HCT116 (cell line): ENCODE data around the gene IGFBP1. TPM values are rescaled to one million over a fixed set of nuclear protein-coding genes. Genes with fewer than 3 reads are reported as not detected.

ENCODE experiments used
- ATAC-seq: fragments of 200-7000 bp; cut with Tn5 transposase; 2 replicates; pipeline ENCODE4 v1.9.1; 2020; ENCODE audit warnings: mild to moderate bottlenecking, moderate library complexity
- BruUV-seq: library from RNA; stranded (reverse); fragments of 400-500 nt; replicated peaks from 2 replicates; lab custom pipeline; 2021; lab: Mats Ljungman, UMichigan
- CTCF ChIA-PET: fragments of 300-600 bp; sonication (Branson Sonifier 250); formaldehyde crosslinking; loops from one replicate; lab custom pipeline; 2021; ENCODE audit warnings: antibody characterized with exemption; lab: Charles Lee
- POLR2A ChIA-PET: fragments of 300-600, 350-600 bp; sonication (Branson Sonifier 250); formaldehyde crosslinking; loops from one replicate; lab custom pipeline; 2021; ENCODE audit warnings: antibody characterized with exemption; lab: Charles Lee
- RAD21 ChIA-PET, 2 experiments: fragments of 300-600 bp; sonication (Branson Sonifier 250); formaldehyde crosslinking; loops; one replicate each; lab custom pipeline; 2023; ENCODE audit warnings: low total read pairs in 2 of 2; ENCODE audit not compliant: uncharacterized antibody in 2 of 2, unreplicated experiment in 2 of 2, low non-redundant PET in 1 of 2; lab: Charles Lee
- DNase-seq: peaks from one replicate; pipeline ENCODE4 v3.0.0-alpha.2; 2010; ENCODE audit warnings: low read depth, low spot score
- H2AFZ ChIP-seq: fragments of 200-600 bp; shearing (Covaris generic), sonication (generic); 2 replicates; pipeline ENCODE4 v1.6.1; 2017; ENCODE audit warnings: low read depth, mixed run types, mixed read lengths, antibody characterized with exemption, low read length; ENCODE audit not compliant: poor library complexity, severe bottlenecking
- H3K27ac ChIP-seq: 2 replicates; pipeline ENCODE4 v1.5.1; 2012; ENCODE audit warnings: low read depth, low read length
- H3K27me3 ChIP-seq: fragments of 200-600 bp; sonication (generic); 2 replicates; pipeline ENCODE4 v1.6.1; 2016; ENCODE audit warnings: mixed run types, low read length, mixed read lengths; ENCODE audit not compliant: insufficient read depth
- H3K36me3 ChIP-seq, 2 experiments: fragments of 200-500 bp in 1 of 2; fragments of 200-600 bp in 1 of 2; sonication (Bioruptor generic) in 1 of 2; sonication (generic) in 1 of 2; 2 replicates each; pipeline versions ENCODE4 v1.5.1 to v1.6.1; 2014 to 2016; ENCODE audit warnings: low read length in 2 of 2, inconsistent platforms in 1 of 2, mixed read lengths in 1 of 2, mixed run types in 1 of 2; ENCODE audit not compliant: insufficient read depth in 2 of 2, control insufficient read depth in 1 of 2
- H3K4me1 ChIP-seq, 2 experiments: fragments of 200-600 bp in 1 of 2; sonication (generic) in 1 of 2; 2 replicates each; pipeline versions ENCODE4 v1.5.1 to v1.6.1; 2012 to 2017; ENCODE audit warnings: low read length in 2 of 2, inconsistent platforms in 1 of 2, mild to moderate bottlenecking in 1 of 2, mixed read lengths in 1 of 2, mixed run types in 1 of 2, moderate library complexity in 1 of 2; ENCODE audit not compliant: insufficient read depth in 2 of 2, control insufficient read depth in 1 of 2
- H3K4me2 ChIP-seq: fragments of 200-600 bp; sonication (generic); 2 replicates; pipeline ENCODE4 v1.6.1; 2017; ENCODE audit warnings: mixed run types, low read length, mixed read lengths
- H3K4me3 ChIP-seq, 2 experiments: fragments of 200-600 bp in 1 of 2; sonication (generic) in 1 of 2; replicated peaks in 1 of 2; 2 replicates each; pipeline ENCODE4 v1.5.1; 2011 to 2016; ENCODE audit warnings: low read length in 2 of 2, control low read depth in 1 of 2, low read depth in 1 of 2, mild to moderate bottlenecking in 1 of 2, mixed read lengths in 1 of 2, mixed run types in 1 of 2
- H3K79me2 ChIP-seq: fragments of 200-600 bp; sonication (generic); 2 replicates; pipeline ENCODE4 v1.6.1; 2017; ENCODE audit warnings: mild to moderate bottlenecking, mixed run types, low read length, moderate library complexity, mixed read lengths; ENCODE audit not compliant: insufficient read depth
- H3K9ac ChIP-seq: fragments of 200-600 bp; sonication (generic); 2 replicates; pipeline ENCODE4 v1.6.1; 2016; ENCODE audit warnings: low read length, mixed read lengths
- H3K9me2 ChIP-seq: fragments of 200-600 bp; sonication (generic), shearing (Covaris generic); 2 replicates; pipeline ENCODE4 v1.6.1; 2017; ENCODE audit warnings: mixed run types, mild to moderate bottlenecking, moderate library complexity; ENCODE audit not compliant: insufficient read depth
- H3K9me3 ChIP-seq, 2 experiments: fragments of 200-500 bp in 1 of 2; fragments of 200-600 bp in 1 of 2; sonication (Bioruptor generic) in 1 of 2; sonication (generic) in 1 of 2; 2 replicates each; pipeline ENCODE4 v1.6.1; 2014 to 2017; ENCODE audit warnings: low read length in 2 of 2, mixed read lengths in 2 of 2, inconsistent platforms in 1 of 2, low read depth in 1 of 2, mild to moderate bottlenecking in 1 of 2, mixed run types in 1 of 2, moderate library complexity in 1 of 2; ENCODE audit not compliant: control insufficient read depth in 1 of 2, insufficient read depth in 1 of 2
- H4K20me1 ChIP-seq: fragments of 200-600 bp; sonication (generic), shearing (Covaris generic); 2 replicates; pipeline ENCODE4 v1.6.1; 2017; ENCODE audit warnings: mixed run types, mild to moderate bottlenecking, moderate library complexity; ENCODE audit not compliant: insufficient read depth
- CEBPB ChIP-seq: IDR thresholded peaks from 2 replicates; pipeline ENCODE4 v1.6.1; 2012; ENCODE audit warnings: low read depth
- CTCF ChIP-seq, 3 experiments: fragments of 200-600 bp in 1 of 3; sonication (generic) in 1 of 3; IDR thresholded peaks in 2 of 3; conservative IDR thresholded peaks in 1 of 3; 2 replicates each; pipeline ENCODE4 v1.5.1; 2012 to 2017; ENCODE audit warnings: low read depth in 2 of 3, low read length in 2 of 3, antibody characterized with exemption in 1 of 3, borderline replicate concordance in 1 of 3, control low read depth in 1 of 3, mild to moderate bottlenecking in 1 of 3, mixed read lengths in 1 of 3, mixed run types in 1 of 3, moderate library complexity in 1 of 3; ENCODE audit not compliant: insufficient read depth in 1 of 3
- EGR1 ChIP-seq: IDR thresholded peaks from 2 replicates; pipeline ENCODE4 v1.6.1; 2012; ENCODE audit warnings: low read depth
- ELF1 ChIP-seq: IDR thresholded peaks from 2 replicates; pipeline ENCODE4 v1.6.1; 2012; ENCODE audit warnings: low read depth, borderline replicate concordance
- EZH2 ChIP-seq: fragments of 200-600 bp; sonication (generic); IDR thresholded peaks from 2 replicates; pipeline ENCODE4 v1.6.1; 2017; ENCODE audit warnings: antibody characterized with exemption, mixed run types
- EZH2phosphoT487 ChIP-seq: fragments of 200-600 bp; IDR thresholded peaks from 2 replicates; pipeline ENCODE4 v1.6.1; 2018; ENCODE audit warnings: antibody characterized with exemption, borderline replicate concordance
- JUND ChIP-seq: IDR thresholded peaks from 2 replicates; pipeline ENCODE4 v1.6.1; 2012
- RAD21 ChIP-seq: IDR thresholded peaks from 2 replicates; pipeline ENCODE4 v1.6.1; 2012; ENCODE audit warnings: low read depth, mild to moderate bottlenecking
- SIN3A ChIP-seq: IDR thresholded peaks from 2 replicates; pipeline ENCODE4 v1.6.1; 2012; ENCODE audit warnings: low read depth
- ZBTB33 ChIP-seq: IDR thresholded peaks from 2 replicates; pipeline ENCODE4 v1.6.1; 2011; ENCODE audit warnings: mild to moderate bottlenecking, low read length, moderate library complexity; ENCODE audit not compliant: insufficient replicate concordance; ENCODE audit errors: extremely low read depth
- ZFX ChIP-seq: fragments of 450-650 bp; IDR thresholded peaks from 2 replicates; pipeline ENCODE4 v1.6.1; 2017
- ZNF274 ChIP-seq: fragments of 200-500 bp; sonication (Bioruptor generic); IDR thresholded peaks from 2 replicates; pipeline ENCODE4 v1.6.1; 2014; ENCODE audit warnings: mild to moderate bottlenecking, low read depth, low read length, inconsistent platforms
- intact Hi-C: fragments of 100-400 bp; cut with micrococcal nuclease; formaldehyde crosslinking; loops from 2 replicates; pipeline ENCODE4 v1.10.0; 2022
- total RNA-seq: library from RNA; stranded (reverse); gene quantifications from one replicate; pipeline ENCODE4 v1.2.1, GENCODE V29; 2021; ENCODE audit not compliant: unreplicated experiment

IGFBP1 gene
- total RNA-seq, 1 experiment from 2014 or later, result 0.20 TPM

DNA sequence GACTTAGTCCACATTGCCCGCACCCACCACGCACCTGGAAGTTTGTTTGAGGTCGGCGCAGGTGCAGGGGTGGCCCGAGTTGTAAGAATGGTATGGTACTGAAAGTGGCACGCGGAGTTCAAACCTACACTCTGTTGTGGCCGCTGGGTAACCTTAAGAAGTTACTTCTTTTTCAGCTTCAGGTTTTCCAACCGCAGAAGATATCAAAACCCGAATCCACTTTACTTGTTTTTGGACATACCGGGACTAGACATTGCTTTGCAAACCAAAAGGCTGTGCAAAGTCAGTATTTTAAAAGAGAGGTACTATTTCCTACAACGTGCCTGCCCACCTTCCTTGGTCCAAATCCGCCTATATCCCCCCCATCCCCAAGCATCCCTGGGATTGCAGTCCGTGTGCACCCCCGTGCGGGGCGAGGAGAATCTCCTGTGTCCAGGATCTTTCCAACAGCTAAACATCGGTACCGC, 31.7 kb downstream of the IGFBP1 start:
- no peak overlapping the region for H3K9ac ChIP-seq
- ATAC-seq, result no peak
- POLR2A ChIA-PET, result no interaction called here
- BruUV-seq, result no TSS peak
- H3K27ac ChIP-seq, result no peak overlapping the region
- H3K4me3 ChIP-seq, result peak overlapping the region in 1 of 2 experiments; percentile 55; a peak in 3 of 4 replicates
- H3K4me1 ChIP-seq, result peaks cover 3 to 31% of the 10 kb centered on the region in 2 experiments; a peak in 2 of 4 replicates
- no peak overlapping the region for H2AFZ ChIP-seq
- H3K9me3 ChIP-seq, result no peaks in the 10 kb centered on the region
- no peaks in the 10 kb centered on the region for H3K9me2 ChIP-seq
- DNase-seq, result no peak
- intact Hi-C loops, result no loop called here
- H3K36me3 ChIP-seq, result no peaks in the 10 kb centered on the region
- RAD21 ChIA-PET, result no interaction called here
- H3K79me2 ChIP-seq, result no peaks in the 10 kb centered on the region
- CTCF ChIA-PET, result interaction anchor here (0.8 kb wide), 1 partner anchor 1181 kb away, joined by 3 read pairs; no protein-coding TSS in a partner anchor
- no peaks in the 10 kb centered on the region for H4K20me1 ChIP-seq
- peak overlapping the region; percentile 75 for H3K4me2 ChIP-seq
- peaks cover 8% of the 10 kb centered on the region; the same call in 1 of the 2 replicates for H3K27me3 ChIP-seq
- no peak for TF ChIP-seq EZH2phosphoT487
- no peak for TF ChIP-seq EZH2
- TF ChIP-seq ZFX, result no peak
- no peak for TF ChIP-seq CEBPB
- TF ChIP-seq RAD21, result no peak
- no peak for TF ChIP-seq SIN3A
- no peak for TF ChIP-seq CTCF (IDR thresholded peaks at IDR 0.05 in 2 of 3, conservative IDR thresholded peaks at IDR 0.05 in 1 of 3; ENCODE audit: borderline replicate concordance in 1 of 3, insufficient read depth in 1 of 3, low read depth in 2 of 3, low read length in 2 of 3)
- TF ChIP-seq ZNF274, result no peak
- no peak for TF ChIP-seq ELF1
- TF ChIP-seq JUND, result no peak
- TF ChIP-seq ZBTB33, result no peak
- TF ChIP-seq EGR1, result no peak
